OCI-LY1 (cell line): ENCODE measurements around the gene IGFL2.
"Not testable (repeated sequence)": the region's sequence is repeated elsewhere in the genome, so short reads cannot be mapped to it uniquely, and the experiment has no call there.

Experiments used
- H2AFZ ChIP-seq: fragments of 200-600 bp; sonication (generic), shearing (Covaris generic); 2 replicates; pipeline ENCODE4 v1.6.0; 2014; ENCODE audit warnings: antibody characterized with exemption, mild to moderate bottlenecking, low read length
- H3F3A ChIP-seq: fragments of 200-600 bp; sonication (generic), shearing (Covaris generic); 2 replicates; pipeline ENCODE4 v1.6.0; 2014; ENCODE audit warnings: mild to moderate bottlenecking, antibody characterized with exemption, low read length, moderate library complexity; ENCODE audit not compliant: insufficient read depth
- H3K27ac ChIP-seq: fragments of 200-600 bp; sonication (generic); 2 replicates; pipeline ENCODE4 v1.5.1; 2014; ENCODE audit warnings: low read length, mixed run types, mild to moderate bottlenecking, low read depth; ENCODE audit not compliant: poor library complexity, severe bottlenecking
- H3K27me3 ChIP-seq: fragments of 200-600 bp; sonication (generic); 2 replicates; pipeline ENCODE4 v1.6.0; 2014; ENCODE audit warnings: antibody characterized with exemption, mild to moderate bottlenecking, low read length, moderate library complexity; ENCODE audit not compliant: insufficient read depth
- H3K36me3 ChIP-seq: fragments of 200-600 bp; sonication (generic); 2 replicates; pipeline ENCODE4 v1.6.1; 2014; ENCODE audit warnings: mild to moderate bottlenecking, antibody characterized with exemption, low read length, moderate library complexity, mixed read lengths; ENCODE audit not compliant: insufficient read depth
- H3K4me1 ChIP-seq: fragments of 200-600 bp; sonication (generic); 2 replicates; pipeline ENCODE4 v1.5.1; 2014; ENCODE audit warnings: mild to moderate bottlenecking, low read length, moderate library complexity; ENCODE audit not compliant: insufficient read depth, severe bottlenecking
- H3K4me2 ChIP-seq: fragments of 200-600 bp; sonication (generic), shearing (Covaris generic); 2 replicates; pipeline ENCODE4 v1.6.1; 2014; ENCODE audit warnings: low read length
- H3K4me3 ChIP-seq: fragments of 200-600 bp; sonication (generic); 2 replicates; pipeline ENCODE4 v1.5.1; 2014; ENCODE audit warnings: low read length, low read depth, mild to moderate bottlenecking, mixed read lengths; ENCODE audit not compliant: poor library complexity, severe bottlenecking
- H3K79me2 ChIP-seq: fragments of 200-600 bp; shearing (Covaris generic); 2 replicates; pipeline ENCODE4 v1.6.1; 2016; ENCODE audit warnings: mixed run types, low read length, mixed read lengths; ENCODE audit not compliant: insufficient read depth
- H3K9ac ChIP-seq: fragments of 200-600 bp; sonication (generic), shearing (Covaris generic); 2 replicates; pipeline ENCODE4 v1.6.1; 2014; ENCODE audit warnings: mild to moderate bottlenecking, low read length, mixed read lengths
- H3K9me2 ChIP-seq: fragments of 200-600 bp; sonication (generic), shearing (Covaris generic); 2 replicates; pipeline ENCODE4 v1.6.1; 2014; ENCODE audit warnings: low read depth, mild to moderate bottlenecking, low read length, mixed read lengths
- H3K9me3 ChIP-seq: fragments of 200-600 bp; shearing (Covaris generic); 2 replicates; pipeline ENCODE4 v1.6.1; 2014; ENCODE audit warnings: low read length, mixed read lengths
- H4K20me1 ChIP-seq: fragments of 200-600 bp; sonication (generic), shearing (Covaris generic); 2 replicates; pipeline ENCODE4 v1.6.0; 2016; ENCODE audit warnings: mild to moderate bottlenecking, low read length; ENCODE audit not compliant: insufficient read depth
- CTCF ChIP-seq: fragments of 200-600 bp; sonication (generic), shearing (Covaris generic); IDR thresholded peaks from 2 replicates; pipeline ENCODE4 v1.5.1; 2017; ENCODE audit warnings: mild to moderate bottlenecking, antibody characterized with exemption, low read length, moderate library complexity, mixed read lengths
- EZH2 ChIP-seq: fragments of 200-600 bp; sonication (generic), shearing (Covaris generic); IDR thresholded peaks from 2 replicates; pipeline ENCODE4 v1.8.0; 2017; ENCODE audit warnings: borderline replicate concordance, mixed run types, mild to moderate bottlenecking, antibody characterized with exemption, low read length, moderate library complexity, mixed read lengths

The IGFL2 gene

GRCh38 chr19:46160233-46160775 lies 12.3 kb downstream of the IGFL2 start:
- H3K9me2 ChIP-seq, result no peaks in the 10 kb centered on the region
- no peaks in the 10 kb centered on the region for H3K79me2 ChIP-seq
- H4K20me1 ChIP-seq, result no peaks in the 10 kb centered on the region
- H3F3A ChIP-seq, result no peaks in the 10 kb centered on the region
- TF ChIP-seq CTCF (no peak), EZH2 (no peak)
- H3K4me2 ChIP-seq, result no peak overlapping the region
- H3K4me3 ChIP-seq, result no peak overlapping the region
- no peaks in the 10 kb centered on the region for H3K36me3 ChIP-seq
- H2AFZ ChIP-seq, result no peak overlapping the region
- no peaks in the 10 kb centered on the region for H3K4me1 ChIP-seq
- H3K27me3 ChIP-seq, result no peaks in the 10 kb centered on the region
- no peaks in the 10 kb centered on the region; the same call in 1 of the 2 replicates for H3K9me3 ChIP-seq
- no peak overlapping the region for H3K27ac ChIP-seq
- H3K9ac ChIP-seq, result no peak overlapping the region

- not testable (repeated sequence) for H3K79me2 ChIP-seq, H3K4me2 ChIP-seq, H3K9me3 ChIP-seq, H3K9me2 ChIP-seq, H3K27me3 ChIP-seq, H4K20me1 ChIP-seq, H3K36me3 ChIP-seq, H3K27ac ChIP-seq, H2AFZ ChIP-seq, H3K4me3 ChIP-seq, H3K4me1 ChIP-seq, H3F3A ChIP-seq, H3K9ac ChIP-seq
These were observed 13.7 kb downstream of the IGFL2 start for GRCh38 chr19:46161642-46162257.

- Histone ChIP-seq H3K4me1 (no peaks in the 10 kb centered on the region), H3K79me2 (no peaks in the 10 kb centered on the region), H3K36me3 (no peaks in the 10 kb centered on the region), H3F3A (no peaks in the 10 kb centered on the region), H3K4me3 (no peak overlapping the region), H3K27ac (no peak overlapping the region), H2AFZ (no peak overlapping the region), H4K20me1 (no peaks in the 10 kb centered on the region), H3K9me2 (no peaks in the 10 kb centered on the region), H3K9ac (no peak overlapping the region), H3K4me2 (no peak overlapping the region), H3K9me3 (no peaks in the 10 kb centered on the region; the same call in 1 of the 2 replicates), H3K27me3 (0 out of 2 replicates have a peak, but pooled peaks cover 1% of the 10 kb centered on the region)
- TF ChIP-seq CTCF, result no peak
- no peak for TF ChIP-seq EZH2
These were observed 14.7 kb downstream of the IGFL2 start for GRCh38 chr19:46162731-46163130.
